Progenitor cell of endocrine pancreas (in vitro differentiated cells): ENCODE results near the gene CCDC8. TPM values are rescaled to one million over a fixed set of nuclear protein-coding genes. Genes with fewer than 3 reads are reported as not detected.
"Not testable (repeated sequence)": the region's sequence is repeated elsewhere in the genome, so short reads cannot be mapped to it uniquely, and the experiment has no call there.

Experiments
- DNase-seq: peaks from one replicate; pipeline ENCODE4 v3.0.0; 2021; ENCODE audit warnings: low spot score; ENCODE audit not compliant: unreplicated experiment
- H3K27ac Mint-ChIP-seq: 2 replicates; pipeline ENCODE4 v1.8.0; 2021; ENCODE audit warnings: mild to moderate bottlenecking, moderate library complexity, mixed read lengths
- H3K27me3 Mint-ChIP-seq: 2 replicates; pipeline ENCODE4 v1.8.0; 2021; ENCODE audit warnings: mixed read lengths
- H3K36me3 Mint-ChIP-seq: 2 replicates; pipeline ENCODE4 v1.8.0; 2022; ENCODE audit warnings: mixed read lengths; ENCODE audit not compliant: insufficient read depth
- H3K4me1 Mint-ChIP-seq: 2 replicates; pipeline ENCODE4 v1.8.0; 2021; ENCODE audit warnings: low read depth, mixed read lengths
- H3K4me3 Mint-ChIP-seq: 2 replicates; pipeline ENCODE4 v1.8.0; 2021; ENCODE audit warnings: low read depth, mild to moderate bottlenecking, moderate library complexity, mixed read lengths
- H3K9me3 Mint-ChIP-seq: 2 replicates; pipeline ENCODE4 v1.8.0; 2021; ENCODE audit warnings: low read depth, mixed read lengths
- total RNA-seq: library from RNA; stranded (reverse); gene quantifications from 2 replicates; pipeline ENCODE4 v1.2.1, GENCODE V29; 2021
- TF ChIP-seq, protein P1 (sequence below): fragments of 200-600 bp; sonication (generic); IDR thresholded peaks from one replicate; pipeline ENCODE4 v1.5.0; 2021; ENCODE audit warnings: antibody characterized with exemption, mild to moderate bottlenecking; ENCODE audit not compliant: unreplicated experiment

Gene CCDC8
- total RNA-seq, 1 donor from 2014 or later, result 33.8 TPM

DNA sequence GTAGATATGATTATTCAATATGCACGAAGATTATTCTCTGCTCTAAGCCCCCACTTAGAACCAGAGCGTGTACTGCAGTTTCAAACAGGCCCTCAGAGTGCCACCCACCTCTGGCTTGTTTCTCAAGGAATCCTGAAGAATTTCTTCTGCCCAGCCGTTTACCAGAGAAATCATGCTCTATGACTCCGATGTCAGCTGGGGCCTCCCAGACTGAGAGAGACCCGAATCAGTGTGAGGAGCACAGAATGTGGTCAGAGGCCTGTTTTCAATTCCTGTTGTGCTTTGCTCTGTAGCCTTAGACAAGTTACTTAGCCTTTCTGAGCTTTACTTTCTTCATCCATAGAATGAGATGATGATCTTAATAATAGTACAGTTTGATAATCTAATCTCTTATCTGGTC, 9.8 kb upstream of the CCDC8 start:
- TF ChIP-seq, protein P1, sequence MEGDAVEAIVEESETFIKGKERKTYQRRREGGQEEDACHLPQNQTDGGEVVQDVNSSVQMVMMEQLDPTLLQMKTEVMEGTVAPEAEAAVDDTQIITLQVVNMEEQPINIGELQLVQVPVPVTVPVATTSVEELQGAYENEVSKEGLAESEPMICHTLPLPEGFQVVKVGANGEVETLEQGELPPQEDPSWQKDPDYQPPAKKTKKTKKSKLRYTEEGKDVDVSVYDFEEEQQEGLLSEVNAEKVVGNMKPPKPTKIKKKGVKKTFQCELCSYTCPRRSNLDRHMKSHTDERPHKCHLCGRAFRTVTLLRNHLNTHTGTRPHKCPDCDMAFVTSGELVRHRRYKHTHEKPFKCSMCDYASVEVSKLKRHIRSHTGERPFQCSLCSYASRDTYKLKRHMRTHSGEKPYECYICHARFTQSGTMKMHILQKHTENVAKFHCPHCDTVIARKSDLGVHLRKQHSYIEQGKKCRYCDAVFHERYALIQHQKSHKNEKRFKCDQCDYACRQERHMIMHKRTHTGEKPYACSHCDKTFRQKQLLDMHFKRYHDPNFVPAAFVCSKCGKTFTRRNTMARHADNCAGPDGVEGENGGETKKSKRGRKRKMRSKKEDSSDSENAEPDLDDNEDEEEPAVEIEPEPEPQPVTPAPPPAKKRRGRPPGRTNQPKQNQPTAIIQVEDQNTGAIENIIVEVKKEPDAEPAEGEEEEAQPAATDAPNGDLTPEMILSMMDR, result no peak
- no peaks in the 10 kb centered on the region for H3K36me3 Mint-ChIP-seq
- H3K4me1 Mint-ChIP-seq, result peaks cover 7% of the 10 kb centered on the region
- peaks cover 7% of the 10 kb centered on the region for H3K27me3 Mint-ChIP-seq
- no peak for DNase-seq
- H3K4me3 Mint-ChIP-seq, result no peak overlapping the region
- no peaks in the 10 kb centered on the region for H3K9me3 Mint-ChIP-seq
- H3K27ac Mint-ChIP-seq, result no peak overlapping the region

DNA sequence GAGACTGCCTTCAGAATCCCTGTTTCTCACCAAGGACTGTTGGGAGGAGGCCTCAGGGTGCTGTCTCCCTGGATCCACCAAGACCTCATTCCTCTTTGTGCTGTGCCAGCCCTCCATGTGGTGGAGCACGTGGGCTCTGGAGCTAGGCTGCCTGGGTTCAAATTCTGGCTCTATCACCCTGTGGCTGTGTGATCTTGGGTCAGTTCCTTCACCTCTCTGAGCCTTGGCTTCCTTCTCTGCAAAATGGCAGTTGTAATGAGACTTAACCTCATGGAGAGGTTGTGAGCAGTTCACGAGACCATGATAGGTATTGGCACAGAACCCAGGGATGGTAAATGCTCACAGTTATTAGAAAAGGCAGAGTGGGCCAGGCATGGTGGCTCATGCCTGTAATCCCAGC, 9.0 kb upstream of the CCDC8 start:
- TF ChIP-seq, protein P1, result no peak
- Mint-ChIP-seq H3K27ac (no peak overlapping the region), H3K36me3 (no peaks in the 10 kb centered on the region), H3K9me3 (no peaks in the 10 kb centered on the region), H3K4me1 (peaks cover 7% of the 10 kb centered on the region), H3K4me3 (no peak overlapping the region), H3K27me3 (no peaks in the 10 kb centered on the region)
- no peak for DNase-seq

DNA sequence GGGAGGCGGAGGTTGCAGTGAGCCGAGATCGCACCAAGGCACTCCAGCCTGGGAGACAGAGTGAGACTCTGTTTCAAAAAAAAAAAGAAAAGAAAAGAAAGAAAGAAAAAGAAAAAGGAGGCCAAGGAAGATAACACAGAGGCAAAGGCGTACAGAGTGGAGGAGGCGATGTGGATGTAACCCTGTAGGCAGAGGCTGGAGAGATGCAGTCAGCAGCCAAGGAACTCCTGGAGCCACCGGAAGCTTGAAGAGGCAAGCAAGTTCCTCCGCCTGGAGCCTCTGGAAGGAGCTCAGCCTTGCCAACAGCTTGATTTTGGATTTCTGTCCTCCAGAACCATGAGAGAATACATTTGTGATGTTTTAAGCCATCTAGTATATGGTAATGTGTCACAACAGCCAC, 6.7 kb upstream of the CCDC8 start:
- H3K36me3 Mint-ChIP-seq, result no peaks in the 10 kb centered on the region
- DNase-seq, result no peak
- TF ChIP-seq, protein P1, result no peak
- H3K27ac Mint-ChIP-seq, result no peak overlapping the region
- no peak overlapping the region for H3K4me3 Mint-ChIP-seq
- peaks cover 10% of the 10 kb centered on the region for H3K4me1 Mint-ChIP-seq
- H3K9me3 Mint-ChIP-seq, result no peaks in the 10 kb centered on the region
- H3K27me3 Mint-ChIP-seq, result no peaks in the 10 kb centered on the region

DNA sequence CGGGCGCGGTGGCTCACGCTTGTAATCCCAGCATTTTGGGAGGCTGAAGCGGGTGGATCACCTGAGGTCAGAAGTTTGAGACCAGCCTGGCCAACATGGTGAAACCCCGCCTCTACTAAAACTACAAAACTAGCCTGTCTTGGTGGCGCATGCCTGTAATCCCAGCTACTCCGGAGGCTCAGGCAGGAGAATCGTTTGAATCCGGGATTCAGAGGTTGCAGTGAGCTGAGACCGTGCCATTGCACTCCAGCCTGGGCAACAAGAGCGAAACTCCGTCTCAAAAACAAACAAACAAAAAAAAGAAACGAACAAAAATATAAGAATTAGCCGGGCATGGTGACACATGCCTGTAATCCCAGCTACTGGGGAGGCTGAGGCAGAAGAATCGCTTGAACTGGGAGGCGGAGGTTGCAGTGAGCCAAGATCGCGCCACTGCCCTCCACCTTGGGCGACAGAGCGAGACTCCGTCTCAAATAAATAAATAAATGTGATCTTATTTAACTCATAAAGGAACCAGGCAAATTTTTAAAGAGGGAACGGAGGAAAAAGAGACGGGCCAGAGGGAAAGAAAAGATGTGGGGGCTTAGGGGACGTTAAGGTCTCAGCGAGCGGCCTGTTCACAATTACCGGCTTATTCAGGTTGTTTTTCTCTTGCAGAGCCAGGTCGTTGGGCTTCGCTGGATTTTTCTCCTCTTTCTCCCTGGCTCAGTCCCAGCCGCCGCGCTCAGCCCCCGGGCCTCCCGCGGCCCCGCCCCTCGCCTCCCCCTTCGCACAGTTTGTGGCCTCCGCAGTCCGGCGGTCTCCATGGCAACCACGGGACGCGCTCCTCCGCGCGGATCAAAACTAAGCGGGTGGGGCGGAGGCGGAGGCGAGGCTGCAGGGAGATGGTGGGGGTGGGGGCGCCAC, 2.7 kb upstream of the CCDC8 start:
- peak overlapping the region; percentile 96 for H3K27ac Mint-ChIP-seq
- not testable (repeated sequence) for H3K36me3 Mint-ChIP-seq, H3K27me3 Mint-ChIP-seq, H3K9me3 Mint-ChIP-seq
- DNase-seq, result peak; percentile 83
- H3K4me3 Mint-ChIP-seq, result peak overlapping the region; percentile 71
- peaks cover 27% of the 10 kb centered on the region for H3K4me1 Mint-ChIP-seq

DNA sequence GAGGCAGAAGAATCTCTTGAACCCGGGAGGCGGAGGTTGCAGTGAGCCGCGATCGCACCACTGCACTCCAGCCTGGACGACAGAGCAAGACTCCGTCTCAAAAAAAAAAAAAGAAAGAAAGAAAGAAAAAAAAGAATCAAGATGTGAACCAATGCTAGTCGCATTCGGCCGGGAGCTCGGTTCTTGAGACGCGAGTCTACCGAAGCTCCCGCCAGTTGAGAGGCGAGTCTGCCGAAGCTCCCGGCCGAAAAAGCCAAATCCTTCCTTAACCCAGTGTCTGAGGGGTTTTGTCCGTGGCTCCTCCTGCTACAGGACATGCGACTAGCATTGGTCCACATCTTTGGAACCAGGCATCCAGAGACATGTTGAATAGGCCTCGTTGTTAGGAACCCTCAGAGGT, 1.5 kb upstream of the CCDC8 start:
- peaks cover 32% of the 10 kb centered on the region for H3K4me1 Mint-ChIP-seq
- DNase-seq, H3K27me3 Mint-ChIP-seq, H3K9me3 Mint-ChIP-seq, H3K4me3 Mint-ChIP-seq, H3K36me3 Mint-ChIP-seq, H3K27ac Mint-ChIP-seq: not testable (repeated sequence)

DNA sequence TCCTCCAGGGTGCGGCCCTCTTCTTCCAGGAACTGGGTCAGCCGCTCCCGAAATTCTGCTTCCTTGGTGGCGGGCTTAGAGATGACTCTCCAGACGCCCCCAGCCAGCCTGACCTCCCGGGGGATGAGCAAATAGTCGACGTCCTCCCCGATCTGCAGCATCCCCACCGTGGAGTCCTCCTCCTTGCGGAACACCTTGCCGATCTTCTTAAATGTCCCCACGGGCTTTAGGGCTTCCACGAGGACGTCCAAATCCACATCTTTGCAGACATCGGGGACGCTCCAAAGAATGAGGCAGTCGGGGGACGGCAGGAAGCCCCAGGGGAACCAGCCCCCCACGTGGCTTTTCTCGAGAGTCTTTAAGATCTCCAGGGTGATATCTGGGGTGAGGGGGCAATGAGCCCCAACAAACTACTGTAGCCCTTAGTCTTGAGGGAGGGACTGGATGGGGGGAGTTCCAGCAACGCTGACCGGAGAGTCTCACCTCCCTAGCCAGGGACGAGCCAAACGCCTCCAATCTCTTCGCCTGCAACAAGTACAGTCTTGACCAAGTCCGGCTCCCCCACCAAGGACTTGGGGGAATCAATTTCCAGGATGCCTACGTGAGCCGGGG, 608 bp downstream of the CCDC8 start:
- H3K9me3 Mint-ChIP-seq, result no peaks in the 10 kb centered on the region
- H3K36me3 Mint-ChIP-seq, result peaks cover 4% of the 10 kb centered on the region
- H3K27me3 Mint-ChIP-seq, result no peaks in the 10 kb centered on the region
- TF ChIP-seq, protein P1, result no peak
- H3K27ac Mint-ChIP-seq, result peak overlapping the region; percentile 91
- peak overlapping the region; percentile 91 for H3K4me3 Mint-ChIP-seq
- no peak for DNase-seq
- peaks cover 43% of the 10 kb centered on the region for H3K4me1 Mint-ChIP-seq
